ENCODE results near the gene STK32B.

DNA sequence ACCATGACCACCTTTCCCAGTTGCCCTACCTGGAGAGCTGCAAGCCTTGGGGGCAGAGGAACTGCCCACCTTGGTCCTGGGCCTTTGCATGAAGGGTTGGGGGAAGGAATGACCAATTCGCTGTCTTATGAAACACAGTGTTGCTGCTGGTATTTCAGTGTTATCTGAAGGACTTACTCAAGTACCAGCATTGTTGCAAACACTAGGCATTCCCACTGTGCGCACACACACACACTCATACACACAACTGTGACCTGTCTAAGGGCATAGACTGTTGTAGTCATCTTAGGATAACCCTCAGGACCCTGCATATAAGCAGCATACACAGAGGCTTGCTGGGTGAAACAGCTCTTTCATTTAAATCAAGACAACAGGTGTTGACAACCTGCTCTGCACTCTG, 446.2 kb downstream of the STK32B start:
- TF ChIP-seq SUZ12 (IDR thresholded peaks at IDR 0.05) (no peak), ARNT (IDR thresholded peaks at IDR 0.05) (no peak), CTBP1 (IDR thresholded peaks at IDR 0.05; ENCODE audit: borderline replicate concordance) (no peak), BHLHE40 (IDR thresholded peaks at IDR 0.05; ENCODE audit: borderline replicate concordance) (no peak), TARDBP (IDR thresholded peaks at IDR 0.05) (no peak), NFRKB (IDR thresholded peaks at IDR 0.05) (no peak), ZNF384 (IDR thresholded peaks at IDR 0.05) (no peak), FOXA1 (IDR thresholded peaks at IDR 0.05) (no peak), ELF4 (IDR thresholded peaks at IDR 0.05) (no peak)
